ENCODE results near the gene PRDM15.

PRDM15 gene

GRCh38 chr21:41861987-41862386 lies 17.2 kb downstream of the PRDM15 start:
- no peak for DNase-seq

- DNase-seq, result no peak
Measured at GRCh38 chr21:41861255-41861654, 17.9 kb downstream of the PRDM15 start.

- DNase-seq, result no peak
Measured at GRCh38 chr21:41859297-41859980, 19.7 kb downstream of the PRDM15 start.

- DNase-seq, result no peak
Measured at GRCh38 chr21:41858466-41859296, 20.5 kb downstream of the PRDM15 start.

- DNase-seq, result no peak
Measured at GRCh38 chr21:41857771-41858300, 21.3 kb downstream of the PRDM15 start.

- no peak for DNase-seq
Measured at GRCh38 chr21:41856572-41856971, 22.6 kb downstream of the PRDM15 start.

GRCh38 chr21:41854426-41854995 lies 24.6 kb downstream of the PRDM15 start:
- no peak for DNase-seq

GRCh38 chr21:41852929-41853320 lies 26.2 kb downstream of the PRDM15 start:
- DNase-seq, result no peak

GRCh38 chr21:41852151-41852928 lies 26.8 kb downstream of the PRDM15 start:
- DNase-seq, result no peak

GRCh38 chr21:41851090-41851790 lies 27.9 kb downstream of the PRDM15 start:
- DNase-seq, result no peak

- DNase-seq, result no peak
Measured at GRCh38 chr21:41850085-41850484, 29.1 kb downstream of the PRDM15 start.

GRCh38 chr21:41848958-41849580 lies 30.1 kb downstream of the PRDM15 start:
- DNase-seq, result no peak

- no peak for DNase-seq
Measured at GRCh38 chr21:41848533-41848932, 30.6 kb downstream of the PRDM15 start.

- DNase-seq, result no peak
Measured at GRCh38 chr21:41847066-41847804, 31.9 kb downstream of the PRDM15 start.

- no peak for DNase-seq
Measured at GRCh38 chr21:41846536-41846935, 32.6 kb downstream of the PRDM15 start.

- no peak for DNase-seq
Measured at GRCh38 chr21:41846033-41846317, 33.2 kb downstream of the PRDM15 start.

GRCh38 chr21:41845310-41846032 lies 33.7 kb downstream of the PRDM15 start:
- DNase-seq, result no peak

- DNase-seq, result no peak
Measured at GRCh38 chr21:41843584-41843983, 35.6 kb downstream of the PRDM15 start.

- no peak for DNase-seq
Measured at GRCh38 chr21:41840880-41841279, 38.3 kb downstream of the PRDM15 start.

- DNase-seq, result no peak
Measured at GRCh38 chr21:41839387-41840000, 39.6 kb downstream of the PRDM15 start.

Measured in DMS153 (cell line).